H1 (cell line): ENCODE data around the gene NFASC. TPM values are rescaled to one million over a fixed set of nuclear protein-coding genes. Genes with fewer than 3 reads are reported as not detected.

Experiments
- CTCF ChIA-PET: fragments of 300-600 bp; sonication (Branson Sonifier 250); formaldehyde crosslinking; loops from one replicate; lab custom pipeline; 2021; ENCODE audit not compliant: partially characterized antibody; lab: Charles Lee
- POLR2A ChIA-PET: fragments of 300-600 bp; sonication (Branson Sonifier 250); formaldehyde crosslinking; loops from one replicate; lab custom pipeline; 2021; ENCODE audit warnings: inconsistent platforms; ENCODE audit not compliant: partially characterized antibody; lab: Charles Lee
- DNase-seq, 2 experiments: peaks; one replicate each; pipeline versions ENCODE4 v3.0.0 to v3.0.0-alpha.2; 2010 to 2022; ENCODE audit warnings: low spot score in 2 of 2, low read depth in 1 of 2, mixed read lengths in 1 of 2
- FAIRE-seq: peaks from 2 replicates; lab custom pipeline; 2011; peaks lifted over from hg19 to GRCh38; lab: Jason Lieb, UNC
- H2AFZ ChIP-seq: 2 replicates; pipeline ENCODE4 v1.8.1; 2012; ENCODE audit warnings: low read length, inconsistent platforms
- H2AK5ac ChIP-seq: 2 replicates; pipeline ENCODE4 v1.6.1; 2013; ENCODE audit warnings: low read depth, low read length
- H2BK120ac ChIP-seq: replicated peaks from 2 replicates; pipeline ENCODE3; 2013; ENCODE audit warnings: low read depth, low read length, inconsistent platforms
- H2BK12ac ChIP-seq: 2 replicates; pipeline ENCODE4 v1.6.1; 2013; ENCODE audit warnings: low read depth, low read length
- H2BK15ac ChIP-seq: 2 replicates; pipeline ENCODE4 v1.6.1; 2013; ENCODE audit warnings: low read length
- H2BK20ac ChIP-seq: 2 replicates; pipeline ENCODE4 v1.6.1; 2013; ENCODE audit warnings: low read length
- H2BK5ac ChIP-seq: 2 replicates; pipeline ENCODE4 v1.6.1; 2013; ENCODE audit warnings: low read depth, low read length
- H3K14ac ChIP-seq: 2 replicates; pipeline ENCODE4 v1.6.1; 2013; ENCODE audit warnings: inconsistent platforms; ENCODE audit not compliant: insufficient read length
- H3K18ac ChIP-seq: 2 replicates; pipeline ENCODE4 v1.6.1; 2013; ENCODE audit warnings: low read length; ENCODE audit errors: extremely low read depth
- H3K23ac ChIP-seq: 2 replicates; pipeline ENCODE4 v1.6.1; 2013; ENCODE audit warnings: inconsistent platforms; ENCODE audit not compliant: insufficient read length
- H3K23me2 ChIP-seq: 2 replicates; pipeline ENCODE4 v1.6.1; 2013; ENCODE audit warnings: low read depth, low read length
- H3K27ac ChIP-seq: 2 replicates; pipeline ENCODE4 v1.6.1; 2011; ENCODE audit warnings: low read depth, low read length, inconsistent platforms
- H3K27me3 ChIP-seq, 4 experiments: replicated peaks in 1 of 4; 1 replicate in 1 of 4; 2 replicates in 3 of 4; pipeline versions ENCODE4 v1.6.1 to v1.8.1; 2011 to 2013; ENCODE audit warnings: low read length in 3 of 4, mild to moderate bottlenecking in 3 of 4, inconsistent platforms in 2 of 4, mixed read lengths in 2 of 4, moderate library complexity in 1 of 4; ENCODE audit not compliant: control insufficient read depth in 3 of 4, insufficient read depth in 3 of 4; ENCODE audit errors: extremely low read depth in 1 of 4
- H3K36me3 ChIP-seq, 4 experiments: 2 replicates each; pipeline versions ENCODE4 v1.6.1 to v1.8.1; 2011 to 2013; ENCODE audit warnings: mild to moderate bottlenecking in 4 of 4, low read length in 3 of 4, moderate library complexity in 2 of 4, control low read depth in 1 of 4, inconsistent platforms in 1 of 4; ENCODE audit not compliant: insufficient read depth in 4 of 4, control insufficient read depth in 2 of 4
- H3K4ac ChIP-seq: replicated peaks from 2 replicates; pipeline ENCODE3; 2013; ENCODE audit warnings: low read length, low read depth, mixed read lengths, inconsistent platforms; ENCODE audit not compliant: insufficient read length
- H3K4me1 ChIP-seq, 4 experiments: replicated peaks in 1 of 4; 1 replicate in 1 of 4; 2 replicates in 3 of 4; pipeline versions ENCODE4 v1.6.1 to v1.8.1; 2011 to 2013; ENCODE audit warnings: low read length in 3 of 4, inconsistent platforms in 2 of 4, mixed read lengths in 1 of 4; ENCODE audit not compliant: insufficient read depth in 4 of 4, control insufficient read depth in 3 of 4
- H3K4me2 ChIP-seq, 2 experiments: 2 replicates each; pipeline versions ENCODE4 v1.6.1 to v1.8.1; 2011 to 2013; ENCODE audit warnings: low read depth in 2 of 2, low read length in 2 of 2, control low read depth in 1 of 2, inconsistent platforms in 1 of 2, mild to moderate bottlenecking in 1 of 2; ENCODE audit not compliant: insufficient read depth in 1 of 2
- H3K4me3 ChIP-seq, 4 experiments: fragments of 200-600, 300-600 bp in 1 of 4; sonication (generic), shearing (Covaris generic), sonication (Bioruptor Twin) in 1 of 4; 2 replicates each; pipeline versions ENCODE4 v1.5.1 to v1.8.1; 2011 to 2016; ENCODE audit warnings: low read length in 4 of 4, low read depth in 3 of 4, control low read depth in 2 of 4, inconsistent platforms in 2 of 4, mild to moderate bottlenecking in 2 of 4, mixed read lengths in 1 of 4, moderate library complexity in 1 of 4; ENCODE audit not compliant: insufficient read depth in 2 of 4; ENCODE audit errors: extremely low read depth in 1 of 4
- H3K56ac ChIP-seq: replicated peaks from 2 replicates; pipeline ENCODE3; 2013; ENCODE audit warnings: low read depth, mild to moderate bottlenecking, mixed read lengths, low read length, inconsistent platforms; ENCODE audit not compliant: insufficient read length
- H3K79me1 ChIP-seq: 2 replicates; pipeline ENCODE4 v1.6.1; 2013; ENCODE audit warnings: low read depth, low read length, control low read depth
- H3K79me2 ChIP-seq, 2 experiments: 2 replicates each; pipeline versions ENCODE4 v1.6.1 to v1.8.1; 2012 to 2013; ENCODE audit warnings: low read length in 2 of 2, mild to moderate bottlenecking in 2 of 2, inconsistent platforms in 1 of 2; ENCODE audit not compliant: insufficient read depth in 2 of 2, control insufficient read depth in 1 of 2
- H3K9ac ChIP-seq, 4 experiments: replicated peaks in 1 of 4; 1 replicate in 1 of 4; 2 replicates in 3 of 4; pipeline versions ENCODE4 v1.6.1 to v1.8.1; 2011 to 2013; ENCODE audit warnings: low read depth in 3 of 4, low read length in 3 of 4, control low read depth in 2 of 4, mild to moderate bottlenecking in 2 of 4, moderate library complexity in 2 of 4, inconsistent platforms in 1 of 4; ENCODE audit errors: extremely low read depth in 1 of 4
- H3K9me3 ChIP-seq, 2 experiments: 2 replicates each; pipeline versions ENCODE4 v1.6.1 to v1.8.1; 2012 to 2013; ENCODE audit warnings: mild to moderate bottlenecking in 2 of 2, moderate library complexity in 2 of 2, control low read depth in 1 of 2, inconsistent platforms in 1 of 2, low read depth in 1 of 2, low read length in 1 of 2, mixed read lengths in 1 of 2; ENCODE audit not compliant: insufficient read depth in 2 of 2
- H4K20me1 ChIP-seq, 2 experiments: replicated peaks in 1 of 2; 2 replicates each; pipeline versions ENCODE3 to v1.8.1; 2011 to 2013; ENCODE audit warnings: inconsistent platforms in 2 of 2, low read length in 2 of 2, mild to moderate bottlenecking in 1 of 2; ENCODE audit not compliant: insufficient read depth in 2 of 2, control insufficient read depth in 1 of 2
- H4K5ac ChIP-seq: 2 replicates; pipeline ENCODE4 v1.6.1; 2013; ENCODE audit warnings: low read length, low read depth, mixed read lengths, inconsistent platforms; ENCODE audit not compliant: insufficient read length
- H4K8ac ChIP-seq: 2 replicates; pipeline ENCODE4 v1.8.0; 2013; ENCODE audit warnings: mild to moderate bottlenecking, moderate library complexity, low read length, inconsistent platforms; ENCODE audit not compliant: insufficient read depth; ENCODE audit errors: extremely low read depth
- H4K91ac ChIP-seq: replicated peaks from 2 replicates; pipeline ENCODE3; 2013; ENCODE audit warnings: low read length, mixed read lengths, inconsistent platforms; ENCODE audit not compliant: insufficient read length
- ASH2L ChIP-seq: fragments of 200-600, 300-600 bp; sonication (generic); IDR thresholded peaks from one replicate; pipeline ENCODE4 v1.7.1; 2017; ENCODE audit warnings: low read length
- BRCA1 ChIP-seq: IDR thresholded peaks from 2 replicates; pipeline ENCODE4 v1.6.1; 2012; ENCODE audit warnings: low read depth, low read length, improper control_type of control experiment
- GTF2F1 ChIP-seq: IDR thresholded peaks from 2 replicates; pipeline ENCODE4 v1.6.1; 2012; ENCODE audit warnings: low read depth, low read length, improper control_type of control experiment, borderline replicate concordance
- HDAC6 ChIP-seq: IDR thresholded peaks from one replicate; pipeline ENCODE4 v1.7.1; 2012; ENCODE audit warnings: low read depth, mild to moderate bottlenecking, inconsistent platforms, low read length, moderate library complexity
- JUN ChIP-seq: IDR thresholded peaks from 2 replicates; pipeline ENCODE4 v1.6.1; 2011; ENCODE audit warnings: low read depth, mild to moderate bottlenecking, improper control_type of control experiment, low read length
- KDM1A ChIP-seq: fragments of 200-600, 300-600 bp; sonication (generic); IDR thresholded peaks from 2 replicates; pipeline ENCODE4 v1.7.1; 2016; ENCODE audit warnings: mild to moderate bottlenecking, low read length, borderline replicate concordance
- RFX5 ChIP-seq: IDR thresholded peaks from 2 replicates; pipeline ENCODE4 v1.6.1; 2011; ENCODE audit warnings: low read depth, low read length, improper control_type of control experiment, borderline replicate concordance
- RNF2 ChIP-seq: fragments of 200-900, 300-1000 bp; sonication (generic); IDR thresholded peaks from 2 replicates; pipeline ENCODE4 v1.7.1; 2016; ENCODE audit warnings: borderline replicate concordance, low read depth, mild to moderate bottlenecking, antibody characterized with exemption, low read length; ENCODE audit not compliant: poor library complexity, severe bottlenecking; ENCODE audit errors: missing control alignments
- SIN3A ChIP-seq, 2 experiments: IDR thresholded peaks in 1 of 2; conservative IDR thresholded peaks in 1 of 2; 2 replicates each; pipeline ENCODE4 v1.6.1; 2011 to 2012; ENCODE audit warnings: low read length in 2 of 2, improper control_type of control experiment in 1 of 2, low read depth in 1 of 2, mild to moderate bottlenecking in 1 of 2
- SIX5 ChIP-seq: IDR thresholded peaks from 2 replicates; pipeline ENCODE4 v1.6.1; 2011; ENCODE audit warnings: mild to moderate bottlenecking, low read depth, low read length
- SUZ12 ChIP-seq: fragments of 200-600 bp; sonication (generic); IDR thresholded peaks from 2 replicates; pipeline ENCODE4 v1.6.1; 2012; ENCODE audit warnings: mild to moderate bottlenecking, inconsistent platforms, low read length, moderate library complexity, mixed read lengths
- TAF1 ChIP-seq: IDR thresholded peaks from 2 replicates; pipeline ENCODE4 v1.6.1; 2011; ENCODE audit warnings: mild to moderate bottlenecking, low read depth, low read length
- TBP ChIP-seq: IDR thresholded peaks from 2 replicates; pipeline ENCODE4 v1.6.1; 2011; ENCODE audit warnings: low read depth, low read length, improper control_type of control experiment
- WGBS, 2 experiments: shearing (Covaris generic) in 1 of 2; methylation state at CpG; one replicate each; pipeline versions ENCODE4 v1.1.6 to v1.1.7; 2013 to 2015; ENCODE audit warnings: low lambda C conversion rate in 2 of 2, mixed read lengths in 2 of 2, inconsistent platforms in 1 of 2, low coverage in 1 of 2, missing lambda C conversion rate in 1 of 2; ENCODE audit not compliant: insufficient replicate concordance in 2 of 2, insufficient coverage in 1 of 2, insufficient read length in 1 of 2; ENCODE audit errors: extremely low coverage in 1 of 2, missing lambda C conversion rate in 1 of 2; 5-methylcytosine and 5-hydroxymethylcytosine counted together
- polyA plus RNA-seq, 7 experiments: library from polyadenylated mRNA; depleted of rRNA in 3 of 7; stranded (reverse) in 5 of 7; unstranded in 2 of 7; fragments of >200 nt in 5 of 7; fragments of 200-250 nt in 2 of 7; gene quantifications; 1 replicate in 5 of 7; 2 replicates in 1 of 7; 4 replicates in 1 of 7; pipeline versions ENCODE4 v1.2.1 to v1.2.3, GENCODE V29; 2011 to 2013; ENCODE audit warnings: missing spikeins in 2 of 7, mixed read lengths in 2 of 7
- total RNA-seq: library from RNA; stranded (reverse); fragmentation: NEBNext Ultra II Directional; extraction: Animal tissue kit (Norgen Biotek cat#: 25700); gene quantifications from 2 replicates; pipeline ENCODE4 v1.2.1, GENCODE V29; 2021

Gene NFASC
- total and polyA plus RNA-seq, 2 of the 8 experiments (the other 6 are each of a cell fraction or from before 2014, with no cell fraction given), result 5.0 to 15.2 TPM

- Histone ChIP-seq H2BK5ac (no peak overlapping the region), H3K36me3 (no peaks in the 10 kb centered on the region), H3K4me1 (peaks cover 0 to 4% (median 2%) of the 10 kb centered on the region in 4 experiments; a peak in 4 of 7 replicates), H2BK15ac (no peak overlapping the region), H4K5ac (no peak overlapping the region), H3K4me3 (no peak overlapping the region), H3K18ac (no peak overlapping the region), H2BK12ac (no peak overlapping the region), H3K4ac (no peak overlapping the region), H3K79me2 (no peaks in the 10 kb centered on the region), H4K8ac (no peak overlapping the region), H2BK120ac (no peak overlapping the region), H2AFZ (no peak overlapping the region), H3K9ac (no peak overlapping the region), H3K23ac (no peak overlapping the region), H3K27me3 (no peaks in the 10 kb centered on the region), H2AK5ac (no peak overlapping the region), H3K9me3 (no peaks in the 10 kb centered on the region), H2BK20ac (no peak overlapping the region), H3K14ac (no peak overlapping the region), H3K4me2 (no peak overlapping the region), H3K56ac (no peak overlapping the region), H4K20me1 (no peaks in the 10 kb centered on the region), H3K23me2 (no peaks in the 10 kb centered on the region), H3K79me1 (no peaks in the 10 kb centered on the region), H4K91ac (no peak overlapping the region), H3K27ac (no peak overlapping the region)
- DNase-seq (no peak), FAIRE-seq (no peak)
- 87% methylated on average over 6 of the region's 6 CpGs; no CpG with 5 or more reads in 1 of the 2 experiments for WGBS, 2 experiments
- CTCF ChIA-PET, result interaction anchor here (0.5 to 38.9 kb wide), 7 partner anchors 9 to 278 kb away, joined by 3 to 1336 read pairs (median 8); no protein-coding TSS in a partner anchor
- POLR2A ChIA-PET, result no interaction called here
- TF ChIP-seq SIN3A (conservative IDR thresholded peaks at IDR 0.05 in 1 of 2, IDR thresholded peaks at IDR 0.05 in 1 of 2; ENCODE audit: low read depth in 1 of 2, low read length in 2 of 2) (no peak), JUN (no peak), TBP (no peak), RNF2 (no peak), RFX5 (no peak), TAF1 (no peak), GTF2F1 (no peak), SIX5 (no peak), SUZ12 (no peak), ASH2L (no peak), KDM1A (no peak), HDAC6 (no peak), BRCA1 (no peak)
Observed at GRCh38 chr1:205056956-205057568, 186.4 kb downstream of the NFASC start.
